ENCODE data around the gene ABCC9.

DNA sequence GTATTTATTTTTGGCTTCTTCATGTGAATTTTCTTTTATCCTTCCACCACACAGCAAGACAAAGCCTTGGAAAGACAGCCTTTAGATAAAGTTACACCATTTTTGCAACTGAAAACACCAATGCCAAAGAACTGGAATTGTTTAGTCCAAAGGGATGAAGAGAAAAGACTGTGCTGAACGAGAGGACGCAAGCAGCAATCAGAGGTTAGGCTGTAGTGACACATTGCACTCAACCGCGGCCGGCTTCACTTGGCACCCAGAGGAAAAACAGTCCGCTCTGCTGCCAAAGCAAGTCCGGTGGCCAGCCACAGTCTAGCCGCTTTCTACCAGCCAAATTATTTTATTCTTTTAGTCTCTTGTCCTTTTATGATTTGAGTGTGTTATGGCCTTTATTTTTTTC lies 117.6 kb downstream of the ABCC9 start:
- no peak for TF ChIP-seq SIN3A (IDR thresholded peaks at IDR 0.05; ENCODE audit: borderline replicate concordance, insufficient read depth, low read depth, low read length)
- TF ChIP-seq CTCF (IDR thresholded peaks at IDR 0.05), result no peak
- TF ChIP-seq REST (IDR thresholded peaks at IDR 0.05; ENCODE audit: insufficient read depth in 1 of 2, low read depth in 2 of 2, low read length in 1 of 2), result no peak
- TF ChIP-seq TCF7L2 (IDR thresholded peaks at IDR 0.05; ENCODE audit: low read depth, low read length), result no peak
- no peak for TF ChIP-seq POLR2AphosphoS5 (IDR thresholded peaks at IDR 0.05; ENCODE audit: low read depth, low read length)
